Measurements from ENCODE around the gene XYLT1.

DNA sequence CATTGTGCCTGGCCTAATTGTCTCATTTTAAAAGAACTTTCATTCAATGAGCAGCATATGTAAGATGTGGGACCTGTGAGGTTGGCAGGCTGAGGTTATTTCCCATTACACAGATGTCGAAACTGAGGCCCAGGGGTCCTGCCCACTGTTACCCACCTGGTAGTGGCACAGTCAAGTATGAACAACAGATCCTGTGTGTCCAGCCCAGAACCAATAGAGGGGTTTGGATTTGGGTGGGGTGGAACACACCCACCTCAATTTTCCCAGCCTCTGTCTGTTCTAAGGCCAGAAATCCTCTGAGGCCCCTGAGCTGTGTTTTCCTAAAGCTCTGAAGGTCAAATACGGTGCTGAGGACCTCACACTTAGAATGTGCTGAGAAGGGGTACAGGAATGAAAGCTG is 179.5 kb downstream of the XYLT1 start:
- TF ChIP-seq, protein P1, sequence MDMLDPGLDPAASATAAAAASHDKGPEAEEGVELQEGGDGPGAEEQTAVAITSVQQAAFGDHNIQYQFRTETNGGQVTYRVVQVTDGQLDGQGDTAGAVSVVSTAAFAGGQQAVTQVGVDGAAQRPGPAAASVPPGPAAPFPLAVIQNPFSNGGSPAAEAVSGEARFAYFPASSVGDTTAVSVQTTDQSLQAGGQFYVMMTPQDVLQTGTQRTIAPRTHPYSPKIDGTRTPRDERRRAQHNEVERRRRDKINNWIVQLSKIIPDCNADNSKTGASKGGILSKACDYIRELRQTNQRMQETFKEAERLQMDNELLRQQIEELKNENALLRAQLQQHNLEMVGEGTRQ (IDR thresholded peaks at IDR 0.05; ENCODE audit: low read length): no peak
- TF ChIP-seq, protein P2, sequence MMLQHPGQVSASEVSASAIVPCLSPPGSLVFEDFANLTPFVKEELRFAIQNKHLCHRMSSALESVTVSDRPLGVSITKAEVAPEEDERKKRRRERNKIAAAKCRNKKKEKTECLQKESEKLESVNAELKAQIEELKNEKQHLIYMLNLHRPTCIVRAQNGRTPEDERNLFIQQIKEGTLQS (IDR thresholded peaks at IDR 0.05; ENCODE audit: insufficient read depth, low read depth, low read length): no peak
- TF ChIP-seq NRF1 (IDR thresholded peaks at IDR 0.05; ENCODE audit: low read depth, low read length) (no peak), EZH2 (IDR thresholded peaks at IDR 0.05; ENCODE audit: low read depth, low read length, severe bottlenecking) (no peak), KDM1A (IDR thresholded peaks at IDR 0.05; ENCODE audit: borderline replicate concordance, low read length) (no peak), RFX5 (IDR thresholded peaks at IDR 0.05; ENCODE audit: borderline replicate concordance, low read depth, low read length) (no peak), SP1 (IDR thresholded peaks at IDR 0.05; ENCODE audit: low read depth, low read length) (no peak)
- TF ChIP-seq, protein P3, sequence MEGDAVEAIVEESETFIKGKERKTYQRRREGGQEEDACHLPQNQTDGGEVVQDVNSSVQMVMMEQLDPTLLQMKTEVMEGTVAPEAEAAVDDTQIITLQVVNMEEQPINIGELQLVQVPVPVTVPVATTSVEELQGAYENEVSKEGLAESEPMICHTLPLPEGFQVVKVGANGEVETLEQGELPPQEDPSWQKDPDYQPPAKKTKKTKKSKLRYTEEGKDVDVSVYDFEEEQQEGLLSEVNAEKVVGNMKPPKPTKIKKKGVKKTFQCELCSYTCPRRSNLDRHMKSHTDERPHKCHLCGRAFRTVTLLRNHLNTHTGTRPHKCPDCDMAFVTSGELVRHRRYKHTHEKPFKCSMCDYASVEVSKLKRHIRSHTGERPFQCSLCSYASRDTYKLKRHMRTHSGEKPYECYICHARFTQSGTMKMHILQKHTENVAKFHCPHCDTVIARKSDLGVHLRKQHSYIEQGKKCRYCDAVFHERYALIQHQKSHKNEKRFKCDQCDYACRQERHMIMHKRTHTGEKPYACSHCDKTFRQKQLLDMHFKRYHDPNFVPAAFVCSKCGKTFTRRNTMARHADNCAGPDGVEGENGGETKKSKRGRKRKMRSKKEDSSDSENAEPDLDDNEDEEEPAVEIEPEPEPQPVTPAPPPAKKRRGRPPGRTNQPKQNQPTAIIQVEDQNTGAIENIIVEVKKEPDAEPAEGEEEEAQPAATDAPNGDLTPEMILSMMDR (IDR thresholded peaks at IDR 0.05; ENCODE audit: control extremely low read depth in 1 of 3, insufficient read depth in 1 of 3, low read depth in 1 of 3, low read length in 3 of 3): no peak

Measured in H1 (cell line).